ENCODE measurements around the gene PLAU.
"Not testable (repeated sequence)": the region's sequence is repeated elsewhere in the genome, so short reads cannot be mapped to it uniquely, and the experiment has no call there.

The PLAU gene

GRCh38 chr10:73950155-73950948, 39.4 kb downstream of the PLAU start:
- DNase-seq (ENCODE audit: low read depth), result no peak

GRCh38 chr10:73953665-73954064, 42.7 kb downstream of the PLAU start:
- DNase-seq (ENCODE audit: low read depth), result no peak

DNA sequence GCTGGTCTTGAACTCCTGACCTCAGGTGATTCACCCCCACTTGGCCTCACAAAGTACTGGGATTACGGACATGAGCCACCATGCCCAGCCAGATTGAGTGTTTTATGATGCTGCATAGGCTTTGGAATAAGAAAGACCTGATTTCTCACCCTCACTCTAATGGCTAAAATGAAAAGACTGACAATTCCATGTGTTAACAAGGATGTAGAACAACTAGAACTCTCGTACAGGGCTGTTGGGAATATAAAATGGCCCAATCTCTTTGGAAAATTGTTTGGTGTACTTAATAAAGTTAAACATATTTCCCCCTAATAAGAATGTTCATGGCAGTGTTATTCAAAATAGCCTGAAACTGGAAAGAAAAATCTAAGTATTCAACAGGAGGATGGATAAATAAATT, 43.8 kb downstream of the PLAU start:
- DNase-seq (ENCODE audit: low read depth), result no peak

DNA sequence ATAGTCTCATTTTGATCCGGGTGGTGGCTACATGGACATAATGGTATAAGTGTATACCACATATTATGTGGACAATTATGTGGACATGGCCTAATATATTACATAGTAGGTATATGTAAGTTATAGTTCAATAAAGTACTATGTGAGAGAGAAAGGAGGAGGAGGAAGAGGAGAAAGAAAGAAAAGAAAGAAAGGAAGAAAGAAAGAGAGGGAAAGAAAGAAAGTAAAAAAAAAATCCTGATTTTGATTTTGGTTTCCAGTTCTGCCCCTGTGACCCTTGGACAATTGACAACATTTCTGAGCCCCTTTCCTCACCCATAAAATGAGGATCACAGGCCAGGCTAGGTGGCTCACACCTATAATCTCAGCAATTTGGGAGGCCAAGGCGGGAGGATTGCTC, 44.8 kb downstream of the PLAU start:
- DNase-seq (ENCODE audit: low read depth), result no peak

- DNase-seq (ENCODE audit: low read depth), result no peak
Measured at GRCh38 chr10:73956476-73957359, 45.8 kb downstream of the PLAU start.

DNA sequence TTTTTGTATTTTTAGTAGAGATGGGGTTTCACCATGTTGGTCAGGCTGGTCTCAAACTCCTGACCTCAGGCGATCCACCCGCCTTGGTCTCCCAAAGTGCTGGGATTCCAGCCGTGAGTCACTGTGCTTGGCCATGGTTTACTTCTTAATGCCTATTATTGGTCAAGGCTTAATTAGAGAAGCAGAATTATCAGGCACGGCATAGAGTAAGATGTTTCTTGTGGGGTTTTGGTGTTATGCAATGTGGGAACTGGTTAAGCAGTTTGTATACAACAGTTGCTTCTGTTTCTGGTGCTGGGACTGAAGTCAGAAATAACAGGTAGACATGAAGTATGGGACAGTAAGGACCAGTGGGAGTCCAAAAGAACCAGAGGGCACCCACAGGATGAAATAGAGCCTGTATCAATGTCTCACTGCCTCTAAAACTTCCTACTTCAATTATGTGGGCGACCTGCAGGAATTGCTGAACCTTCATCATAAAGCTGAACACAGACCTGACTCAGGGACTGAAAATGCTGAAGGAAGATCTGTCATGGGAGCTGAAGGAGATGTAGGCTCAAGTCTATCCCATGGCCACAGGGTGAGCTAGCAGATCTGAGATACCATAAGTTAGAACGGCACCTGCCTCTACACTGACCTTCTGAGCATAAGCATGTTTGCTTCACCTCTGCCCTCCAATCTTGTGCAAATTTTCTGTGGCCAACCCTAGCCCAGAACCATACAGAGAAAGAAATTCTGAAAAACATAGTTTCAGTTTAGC, 48.7 kb downstream of the PLAU start:
- no peak for DNase-seq (ENCODE audit: low read depth)

DNA sequence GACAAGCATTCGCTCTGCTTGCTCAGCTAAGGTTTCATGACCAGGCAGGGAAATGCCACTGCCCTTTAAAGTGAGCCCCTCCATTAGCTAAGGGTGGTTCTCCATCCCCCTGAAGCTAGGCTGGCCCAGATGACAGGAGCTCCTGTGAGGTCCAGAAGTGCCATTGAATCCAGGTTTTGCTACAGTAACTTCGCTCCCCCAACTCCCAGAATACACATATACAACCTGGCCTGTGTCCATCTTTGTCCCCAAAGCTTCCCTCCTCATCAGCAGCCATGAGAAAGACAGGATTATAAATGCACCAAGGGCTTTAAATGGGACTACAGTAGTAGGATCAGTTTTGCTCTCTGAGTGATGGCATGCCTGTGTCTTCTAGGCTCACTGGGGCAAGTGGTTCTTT, 51.5 kb downstream of the PLAU start:
- no peak for DNase-seq (ENCODE audit: low read depth)

DNA sequence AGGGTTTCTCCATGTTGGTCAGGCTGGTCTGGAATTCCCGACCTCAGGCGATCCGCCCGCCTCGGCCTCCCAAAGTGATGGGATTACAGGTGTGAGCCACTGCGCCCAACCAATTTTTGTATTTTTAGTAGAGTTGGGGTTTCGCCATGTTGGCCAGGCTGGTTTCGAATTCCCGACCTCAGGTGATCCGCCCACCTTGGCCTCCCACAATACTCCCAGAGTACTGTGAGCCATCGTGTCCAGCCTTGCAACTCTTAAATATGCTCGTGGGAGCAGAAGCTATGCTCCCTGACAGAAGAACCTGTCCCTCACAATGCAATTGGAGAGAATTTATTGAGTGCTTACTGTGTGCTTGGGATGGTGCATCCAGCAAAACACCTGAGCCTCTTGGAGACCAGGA, 52.6 kb downstream of the PLAU start:
- not testable (repeated sequence) for DNase-seq (ENCODE audit: low read depth)

GRCh38 chr10:73964743-73965142, 53.8 kb downstream of the PLAU start:
- no peak for DNase-seq (ENCODE audit: low read depth)

- not testable (repeated sequence) for DNase-seq (ENCODE audit: low read depth)
Measured at GRCh38 chr10:73965267-73965889, 54.4 kb downstream of the PLAU start.

DNA sequence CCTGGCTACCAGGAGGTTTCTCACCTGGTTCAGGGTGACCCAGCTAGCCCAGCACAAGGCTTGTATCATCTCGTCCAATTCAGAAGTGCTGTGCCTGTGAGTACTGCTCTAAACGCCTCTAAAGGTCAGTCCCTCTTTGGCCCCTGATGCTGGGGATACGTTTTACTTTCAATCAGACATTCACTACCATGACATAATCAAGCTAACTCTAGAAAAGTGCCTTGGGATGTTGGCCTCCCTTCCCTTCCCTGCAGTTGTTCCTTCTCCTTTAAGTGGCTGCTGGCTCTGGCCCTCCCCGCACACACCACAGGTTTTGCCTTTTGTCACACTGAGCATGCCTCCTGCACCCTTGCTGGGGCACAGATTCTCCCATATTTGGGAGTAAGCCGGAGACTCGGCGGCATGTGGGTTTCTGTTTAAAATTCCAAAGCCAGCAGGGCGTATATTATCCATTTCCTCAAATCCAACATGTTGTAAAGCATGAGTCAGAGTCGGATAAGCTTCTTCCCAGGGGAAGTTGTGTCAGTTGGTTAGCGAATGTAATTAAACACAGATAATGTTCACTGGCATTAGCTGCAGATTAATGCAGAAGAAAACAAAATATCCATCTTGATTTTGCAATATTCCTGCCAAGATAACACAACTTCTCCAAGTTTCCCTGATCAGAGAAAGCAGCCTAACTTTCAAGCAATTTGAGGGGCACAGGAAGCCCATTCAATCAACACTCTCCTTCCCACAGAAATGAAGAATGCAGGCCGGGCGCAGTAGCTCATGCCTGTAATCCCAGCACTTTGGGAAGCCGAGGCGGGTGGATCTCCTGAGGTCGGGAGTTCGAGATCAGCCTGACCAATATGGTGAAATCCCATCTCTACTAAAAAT, 55.2 kb downstream of the PLAU start:
- DNase-seq (ENCODE audit: low read depth), result no peak

GRCh38 chr10:73967022-73967429, 56.1 kb downstream of the PLAU start:
- DNase-seq (ENCODE audit: low read depth), result no peak

Measured in T follicular helper cell (primary cell).